Neural progenitor cell (in vitro differentiated cells): ENCODE results near the gene SUGCT.

Experiments used
- EZH2 ChIP-seq: fragments of 200-600 bp; sonication (generic); IDR thresholded peaks from 2 replicates; pipeline ENCODE4 v1.6.1; 2017; ENCODE audit warnings: antibody characterized with exemption, mild to moderate bottlenecking, moderate library complexity
- TF ChIP-seq, protein P1 (sequence below): fragments of 200-600 bp; sonication (generic); IDR thresholded peaks from 2 replicates; pipeline ENCODE4 v1.5.1; 2017; ENCODE audit warnings: antibody characterized with exemption, mild to moderate bottlenecking

DNA sequence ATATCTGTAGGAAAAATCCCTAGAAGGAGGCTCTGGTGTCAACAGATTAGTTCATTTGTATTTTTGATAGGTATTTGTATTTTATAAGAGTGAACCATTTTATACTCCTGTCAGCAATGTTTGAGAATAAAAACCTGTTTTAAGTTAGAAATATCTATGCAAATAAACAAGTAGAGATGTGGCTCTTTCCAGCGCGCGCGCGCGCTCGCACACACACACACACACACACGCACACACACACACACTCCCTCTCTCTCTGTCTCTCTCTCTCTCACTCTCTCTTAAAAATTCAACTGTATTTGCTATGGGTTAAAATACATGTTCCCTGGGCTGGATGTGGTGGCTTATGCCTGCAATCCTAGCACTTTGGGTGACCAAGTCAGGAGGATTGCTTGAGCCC, 113.9 kb downstream of the SUGCT start:
- TF ChIP-seq, protein P1, sequence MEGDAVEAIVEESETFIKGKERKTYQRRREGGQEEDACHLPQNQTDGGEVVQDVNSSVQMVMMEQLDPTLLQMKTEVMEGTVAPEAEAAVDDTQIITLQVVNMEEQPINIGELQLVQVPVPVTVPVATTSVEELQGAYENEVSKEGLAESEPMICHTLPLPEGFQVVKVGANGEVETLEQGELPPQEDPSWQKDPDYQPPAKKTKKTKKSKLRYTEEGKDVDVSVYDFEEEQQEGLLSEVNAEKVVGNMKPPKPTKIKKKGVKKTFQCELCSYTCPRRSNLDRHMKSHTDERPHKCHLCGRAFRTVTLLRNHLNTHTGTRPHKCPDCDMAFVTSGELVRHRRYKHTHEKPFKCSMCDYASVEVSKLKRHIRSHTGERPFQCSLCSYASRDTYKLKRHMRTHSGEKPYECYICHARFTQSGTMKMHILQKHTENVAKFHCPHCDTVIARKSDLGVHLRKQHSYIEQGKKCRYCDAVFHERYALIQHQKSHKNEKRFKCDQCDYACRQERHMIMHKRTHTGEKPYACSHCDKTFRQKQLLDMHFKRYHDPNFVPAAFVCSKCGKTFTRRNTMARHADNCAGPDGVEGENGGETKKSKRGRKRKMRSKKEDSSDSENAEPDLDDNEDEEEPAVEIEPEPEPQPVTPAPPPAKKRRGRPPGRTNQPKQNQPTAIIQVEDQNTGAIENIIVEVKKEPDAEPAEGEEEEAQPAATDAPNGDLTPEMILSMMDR = no peak
- TF ChIP-seq EZH2 = no peak
